ENCODE measurements around the gene LGALS7. TPM values are rescaled to one million over a fixed set of nuclear protein-coding genes. Genes with fewer than 3 reads are reported as not detected.

The LGALS7 gene
- total and polyA plus RNA-seq, 4 donors, result 2.4 to 5.0 (median 4.9) TPM; not detected in 1

GRCh38 chr19:38812841-38813320 lies 39.6 kb upstream of the LGALS7 start, which contains the start of gene LGALS4:
Gene LGALS4 (minus strand): TSS chr19:38812945. CDS start chr19:38812886, 59 bp downstream.
- TF ChIP-seq, protein P1, sequence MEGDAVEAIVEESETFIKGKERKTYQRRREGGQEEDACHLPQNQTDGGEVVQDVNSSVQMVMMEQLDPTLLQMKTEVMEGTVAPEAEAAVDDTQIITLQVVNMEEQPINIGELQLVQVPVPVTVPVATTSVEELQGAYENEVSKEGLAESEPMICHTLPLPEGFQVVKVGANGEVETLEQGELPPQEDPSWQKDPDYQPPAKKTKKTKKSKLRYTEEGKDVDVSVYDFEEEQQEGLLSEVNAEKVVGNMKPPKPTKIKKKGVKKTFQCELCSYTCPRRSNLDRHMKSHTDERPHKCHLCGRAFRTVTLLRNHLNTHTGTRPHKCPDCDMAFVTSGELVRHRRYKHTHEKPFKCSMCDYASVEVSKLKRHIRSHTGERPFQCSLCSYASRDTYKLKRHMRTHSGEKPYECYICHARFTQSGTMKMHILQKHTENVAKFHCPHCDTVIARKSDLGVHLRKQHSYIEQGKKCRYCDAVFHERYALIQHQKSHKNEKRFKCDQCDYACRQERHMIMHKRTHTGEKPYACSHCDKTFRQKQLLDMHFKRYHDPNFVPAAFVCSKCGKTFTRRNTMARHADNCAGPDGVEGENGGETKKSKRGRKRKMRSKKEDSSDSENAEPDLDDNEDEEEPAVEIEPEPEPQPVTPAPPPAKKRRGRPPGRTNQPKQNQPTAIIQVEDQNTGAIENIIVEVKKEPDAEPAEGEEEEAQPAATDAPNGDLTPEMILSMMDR (IDR thresholded peaks at IDR 0.05; ENCODE audit: control extremely low read depth, extremely low read depth), result no peak
- no peak within 1 kb of the TSS for H3K4me3 ChIP-seq
- ATAC-seq (ENCODE audit: insufficient read depth, low FRiP score), result no peak
- no peak within 1 kb of the TSS for H3K9ac ChIP-seq (ENCODE audit: insufficient read depth in 1 of 2, low read length in 2 of 2)
- H3K4me1 ChIP-seq (ENCODE audit: control insufficient read depth in 5 of 5, insufficient read depth in 5 of 5, low read length in 5 of 5), result peaks cover 0 to 2% (median 0%) of the 10 kb centered on the region in 5 donors
- peaks cover 0 to 2% (median 0%) of the 10 kb centered on the region in 4 donors for H3K9me3 ChIP-seq (ENCODE audit: control insufficient read depth in 4 of 4, insufficient read depth in 3 of 4, low read length in 3 of 4)
- H3K27ac ChIP-seq (ENCODE audit: low read depth in 1 of 2, low read length in 1 of 2), result no peak within 1 kb of the TSS
- no peak for DNase-seq
- H3K27me3 ChIP-seq (ENCODE audit: control insufficient read depth in 3 of 3, insufficient read depth in 3 of 3, low read length in 2 of 3), result no peaks in the 10 kb centered on the region
- WGBS, 2 donors, result 76 to 88% methylated on average over 15 of the region's 15 CpGs
- H3K36me3 ChIP-seq (ENCODE audit: control insufficient read depth in 4 of 4, insufficient read depth in 4 of 4, low read length in 4 of 4), result peaks cover 4 to 27% (median 19%) of the 10 kb centered on the region in 4 donors

DNA sequence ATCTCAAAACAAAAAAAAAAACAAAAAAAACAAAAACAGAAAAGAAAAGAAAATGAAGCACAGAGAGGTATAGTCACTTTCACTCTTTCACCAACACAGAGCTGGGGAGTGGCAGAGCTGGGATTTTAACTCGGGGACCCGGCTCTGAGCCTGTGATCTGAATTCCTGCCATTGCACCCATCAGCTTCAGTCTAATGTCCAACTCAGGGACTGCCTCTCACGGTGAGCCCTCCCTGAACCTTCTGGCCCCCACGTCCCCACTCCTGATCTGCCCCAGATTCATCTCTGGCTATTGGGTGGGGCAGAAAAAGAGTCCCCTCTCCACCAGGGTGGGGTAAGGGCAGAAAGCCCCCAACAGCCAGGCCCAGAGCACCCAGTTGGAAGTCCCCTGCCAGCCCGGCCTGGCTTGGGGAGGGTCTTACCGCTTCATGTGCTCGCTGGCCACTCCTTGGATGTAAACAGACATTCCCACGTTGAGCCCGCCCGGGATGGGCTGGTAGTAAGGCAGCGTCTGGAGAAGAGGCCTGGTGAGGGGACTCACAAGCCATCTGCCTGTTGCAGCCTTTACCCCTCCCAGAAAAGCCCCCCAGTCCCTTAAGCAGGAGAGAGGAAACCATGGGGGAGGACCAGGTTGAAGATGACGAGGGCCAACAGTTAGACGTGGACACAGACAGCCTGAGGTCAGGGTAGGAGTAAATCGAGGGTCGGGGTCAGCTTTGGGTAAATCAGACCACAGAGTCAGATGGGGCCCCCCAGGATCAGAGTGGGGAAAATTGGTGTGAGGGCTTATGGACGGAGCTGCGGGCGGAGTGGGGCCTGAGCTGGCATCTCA lies 38.9 kb upstream of the LGALS7 start:
- H3K9me3 ChIP-seq (ENCODE audit: control insufficient read depth in 4 of 4, insufficient read depth in 3 of 4, low read length in 3 of 4), result peaks cover 0 to 2% (median 0%) of the 10 kb centered on the region in 4 donors
- H3K27ac ChIP-seq (ENCODE audit: low read depth in 1 of 2, low read length in 1 of 2), result no peak overlapping the region
- H3K27me3 ChIP-seq (ENCODE audit: control insufficient read depth in 3 of 3, insufficient read depth in 3 of 3, low read length in 2 of 3), result no peaks in the 10 kb centered on the region
- ATAC-seq (ENCODE audit: insufficient read depth, low FRiP score), result no peak
- H3K36me3 ChIP-seq (ENCODE audit: control insufficient read depth in 4 of 4, insufficient read depth in 4 of 4, low read length in 4 of 4), result peaks cover 4 to 24% (median 15%) of the 10 kb centered on the region in 4 donors
- H3K9ac ChIP-seq (ENCODE audit: insufficient read depth in 1 of 2, low read length in 2 of 2), result no peak overlapping the region
- no peak for DNase-seq
- H3K4me3 ChIP-seq, result no peak overlapping the region
- TF ChIP-seq, protein P1 (IDR thresholded peaks at IDR 0.05; ENCODE audit: control extremely low read depth, extremely low read depth), result no peak
- peaks cover 0 to 2% (median 0%) of the 10 kb centered on the region in 5 donors for H3K4me1 ChIP-seq (ENCODE audit: control insufficient read depth in 5 of 5, insufficient read depth in 5 of 5, low read length in 5 of 5)
- WGBS, 2 donors, result 86 to 88% methylated on average over 18 of the region's 18 CpGs

GRCh38 chr19:38809592-38810252 lies 36.4 kb upstream of the LGALS7 start:
- no peak overlapping the region for H3K4me3 ChIP-seq
- H3K36me3 ChIP-seq (ENCODE audit: control insufficient read depth in 4 of 4, insufficient read depth in 4 of 4, low read length in 4 of 4), result peaks cover 0 to under 1% (median 0%) of the 10 kb centered on the region in 4 donors
- ATAC-seq (ENCODE audit: insufficient read depth, low FRiP score) (no peak), DNase-seq (no peak)
- H3K9ac ChIP-seq (ENCODE audit: insufficient read depth in 1 of 2, low read length in 2 of 2), result no peak overlapping the region
- TF ChIP-seq, protein P1 (IDR thresholded peaks at IDR 0.05; ENCODE audit: control extremely low read depth, extremely low read depth), result no peak
- no peak overlapping the region for H3K27ac ChIP-seq (ENCODE audit: low read depth in 1 of 2, low read length in 1 of 2)
- WGBS, 2 donors, result 95 to 97% methylated on average over 8 of the region's 8 CpGs
- no peaks in the 10 kb centered on the region for H3K27me3 ChIP-seq (ENCODE audit: control insufficient read depth in 3 of 3, insufficient read depth in 3 of 3, low read length in 2 of 3)
- H3K9me3 ChIP-seq (ENCODE audit: control insufficient read depth in 4 of 4, insufficient read depth in 3 of 4, low read length in 3 of 4), result no peaks in the 10 kb centered on the region
- H3K4me1 ChIP-seq (ENCODE audit: control insufficient read depth in 5 of 5, insufficient read depth in 5 of 5, low read length in 5 of 5), result peaks cover 0 to 7% (median 0%) of the 10 kb centered on the region in 5 donors
